BLaER1 (cell line): ENCODE measurements around the gene PPP2R2C.

ENCODE experiments used
- H3K27ac ChIP-seq: shearing (Covaris generic); formaldehyde crosslinking; 2 replicates; pipeline ENCODE4 v1.8.1; 2022
- H3K27me3 ChIP-seq: shearing (Covaris generic); formaldehyde crosslinking; 2 replicates; pipeline ENCODE4 v1.8.1; 2022
- H3K36me3 ChIP-seq: shearing (Covaris generic); formaldehyde crosslinking; 2 replicates; pipeline ENCODE4 v1.8.1; 2022
- H3K4me1 ChIP-seq: shearing (Covaris generic); formaldehyde crosslinking; 2 replicates; pipeline ENCODE4 v1.8.1; 2022
- H3K4me2 ChIP-seq: shearing (Covaris generic); formaldehyde crosslinking; 2 replicates; pipeline ENCODE4 v1.8.1; 2022
- H3K4me3 ChIP-seq: shearing (Covaris generic); formaldehyde crosslinking; 2 replicates; pipeline ENCODE4 v1.8.1; 2022
- H3K9ac ChIP-seq: shearing (Covaris generic); formaldehyde crosslinking; 2 replicates; pipeline ENCODE4 v1.8.1; 2022
- H3K9me3 ChIP-seq: shearing (Covaris generic); formaldehyde crosslinking; 2 replicates; pipeline ENCODE4 v1.8.1; 2022
- H4K20me1 ChIP-seq: shearing (Covaris generic); formaldehyde crosslinking; 2 replicates; pipeline ENCODE4 v1.8.1; 2022
- Cebpa-rat ChIP-seq: shearing (Covaris generic); IDR thresholded peaks from 2 replicates; pipeline ENCODE4 v1.8.1; 2022

PPP2R2C gene

DNA sequence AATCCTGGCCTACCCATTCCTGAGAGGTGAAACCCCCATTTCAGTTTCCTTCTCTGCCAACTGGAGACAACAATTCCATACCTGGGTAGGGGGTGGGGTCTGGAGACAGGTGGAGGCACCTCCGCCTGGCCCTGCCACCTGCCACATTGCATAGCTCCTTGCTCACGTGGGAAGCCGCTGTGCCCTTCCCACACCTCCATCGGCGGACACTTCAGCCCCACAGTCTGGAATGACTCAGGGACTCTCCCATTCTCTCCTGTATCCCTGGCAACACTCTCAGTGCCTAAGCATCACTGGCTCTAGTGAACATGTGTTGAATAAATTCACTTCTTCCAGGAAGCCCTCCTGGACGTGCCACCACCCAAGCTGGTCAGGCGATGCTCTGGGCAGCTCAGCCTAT lies 21.7 kb downstream of the PPP2R2C start:
- peaks cover 39% of the 10 kb centered on the region for H3K4me1 ChIP-seq
- no peaks in the 10 kb centered on the region for H3K36me3 ChIP-seq
- peaks cover 5% of the 10 kb centered on the region; the same call in 1 of the 2 replicates for H3K27me3 ChIP-seq
- no peak overlapping the region for H3K9ac ChIP-seq
- no peak overlapping the region for H3K4me3 ChIP-seq
- H3K27ac ChIP-seq, result no peak overlapping the region
- no peaks in the 10 kb centered on the region for H3K9me3 ChIP-seq
- no peak overlapping the region for H3K4me2 ChIP-seq
- no peak for TF ChIP-seq Cebpa-rat
- H4K20me1 ChIP-seq, result peaks cover 16% of the 10 kb centered on the region

DNA sequence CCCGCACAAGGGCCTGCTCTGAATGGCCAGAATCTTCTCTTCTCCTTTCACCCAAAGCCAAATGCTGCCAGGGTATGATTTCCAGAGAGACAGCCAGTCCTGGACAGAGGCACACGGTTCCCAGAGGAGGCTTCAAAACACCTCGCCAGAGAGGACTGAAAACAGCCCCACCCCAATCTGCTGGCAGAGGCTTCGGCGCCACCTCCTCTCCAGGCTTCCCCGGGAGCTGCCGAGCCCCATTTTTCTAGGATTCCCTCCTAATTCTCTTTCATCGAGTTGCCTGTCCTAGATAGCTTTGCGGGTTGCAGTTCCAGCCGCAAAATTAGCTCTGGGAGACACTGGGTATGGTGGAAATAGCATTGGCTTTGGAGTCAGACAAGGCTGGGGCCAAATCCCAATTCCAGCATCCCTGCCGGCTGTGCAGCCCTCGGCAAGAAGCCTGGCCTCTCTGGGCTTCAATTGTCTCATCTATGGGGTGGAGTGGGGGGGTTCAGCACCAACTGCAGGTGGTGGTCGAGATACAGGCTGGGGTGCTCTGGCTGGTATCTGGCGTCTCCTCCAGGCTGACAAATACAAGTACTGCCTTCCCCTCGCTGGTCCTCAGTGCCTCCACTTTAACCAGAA lies 22.6 kb downstream of the PPP2R2C start:
- Histone ChIP-seq H3K36me3 (no peaks in the 10 kb centered on the region), H3K4me1 (peaks cover 43% of the 10 kb centered on the region), H3K27me3 (peaks cover 5% of the 10 kb centered on the region; the same call in 1 of the 2 replicates), H3K27ac (no peak overlapping the region), H3K9ac (no peak overlapping the region), H3K4me2 (no peak overlapping the region), H3K4me3 (no peak overlapping the region), H3K9me3 (no peaks in the 10 kb centered on the region), H4K20me1 (peaks cover 16% of the 10 kb centered on the region)
- TF ChIP-seq Cebpa-rat, result no peak

DNA sequence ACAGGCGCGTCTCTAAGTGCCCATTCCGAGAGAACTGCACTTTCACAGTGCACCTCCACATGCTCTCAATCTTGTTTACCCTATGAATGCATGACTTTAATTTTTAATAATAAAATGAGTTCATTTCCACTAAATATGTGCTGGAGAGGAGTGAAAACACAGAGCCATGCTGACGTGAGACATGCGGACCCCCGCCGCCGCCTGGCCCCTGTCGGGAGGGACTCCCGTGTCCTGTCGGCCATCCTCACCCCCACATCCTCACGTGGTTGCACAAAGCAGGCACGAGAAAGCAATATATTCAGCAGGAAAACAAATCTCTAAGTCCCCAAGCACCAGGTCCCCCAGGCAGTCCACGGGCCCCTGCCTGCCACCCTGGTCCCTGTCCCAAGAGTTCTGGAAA lies 23.1 kb downstream of the PPP2R2C start:
- H3K9me3 ChIP-seq, result no peaks in the 10 kb centered on the region
- H3K9ac ChIP-seq, result no peak overlapping the region
- peaks cover 43% of the 10 kb centered on the region for H3K4me1 ChIP-seq
- H3K27me3 ChIP-seq, result peaks cover 5% of the 10 kb centered on the region; the same call in 1 of the 2 replicates
- TF ChIP-seq Cebpa-rat, result no peak
- H3K27ac ChIP-seq, result no peak overlapping the region
- H3K4me3 ChIP-seq, result no peak overlapping the region
- peaks cover 16% of the 10 kb centered on the region for H4K20me1 ChIP-seq
- H3K4me2 ChIP-seq, result peak overlapping the region; percentile 81
- no peaks in the 10 kb centered on the region for H3K36me3 ChIP-seq

DNA sequence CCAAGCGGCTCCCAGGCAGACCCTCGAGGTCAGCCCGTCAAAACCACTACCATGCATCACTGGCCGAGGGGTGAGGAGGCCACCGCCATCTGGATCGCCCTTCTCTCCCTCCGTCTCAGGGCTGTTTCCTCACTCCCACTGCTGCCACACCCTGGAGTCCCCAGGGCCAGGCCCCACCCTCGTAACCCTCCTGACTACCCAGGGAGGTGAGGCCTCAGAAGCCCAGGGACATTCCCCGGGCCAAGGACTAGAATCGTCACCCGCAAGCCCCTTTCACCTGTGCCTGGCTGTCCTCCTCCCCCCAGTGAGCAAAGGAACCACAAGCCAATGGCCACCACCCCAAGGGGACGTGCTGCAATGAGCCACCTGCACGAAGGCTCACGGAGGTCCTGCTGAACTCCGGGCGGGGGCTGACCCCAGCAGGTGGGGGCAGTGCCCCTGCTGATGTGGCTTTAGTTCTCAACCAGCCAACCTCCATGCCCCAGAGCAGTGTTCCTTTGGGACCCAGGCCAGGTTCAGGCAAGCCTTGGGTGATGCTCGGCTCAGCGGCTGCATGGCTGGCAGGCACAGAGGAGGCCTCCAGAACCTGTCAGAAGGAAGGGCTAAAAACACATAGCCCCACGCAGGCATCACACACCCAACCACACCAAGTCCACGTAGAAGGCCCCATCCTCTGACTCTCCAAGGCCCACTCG lies 23.8 kb downstream of the PPP2R2C start:
- Histone ChIP-seq H4K20me1 (peaks cover 16% of the 10 kb centered on the region), H3K36me3 (no peaks in the 10 kb centered on the region), H3K27me3 (peaks cover 5% of the 10 kb centered on the region; the same call in 1 of the 2 replicates), H3K27ac (no peak overlapping the region), H3K9me3 (no peaks in the 10 kb centered on the region), H3K4me1 (peaks cover 43% of the 10 kb centered on the region), H3K4me2 (peak overlapping the region; percentile 81), H3K9ac (no peak overlapping the region), H3K4me3 (no peak overlapping the region; the same call in 1 of the 2 replicates)
- no peak for TF ChIP-seq Cebpa-rat

DNA sequence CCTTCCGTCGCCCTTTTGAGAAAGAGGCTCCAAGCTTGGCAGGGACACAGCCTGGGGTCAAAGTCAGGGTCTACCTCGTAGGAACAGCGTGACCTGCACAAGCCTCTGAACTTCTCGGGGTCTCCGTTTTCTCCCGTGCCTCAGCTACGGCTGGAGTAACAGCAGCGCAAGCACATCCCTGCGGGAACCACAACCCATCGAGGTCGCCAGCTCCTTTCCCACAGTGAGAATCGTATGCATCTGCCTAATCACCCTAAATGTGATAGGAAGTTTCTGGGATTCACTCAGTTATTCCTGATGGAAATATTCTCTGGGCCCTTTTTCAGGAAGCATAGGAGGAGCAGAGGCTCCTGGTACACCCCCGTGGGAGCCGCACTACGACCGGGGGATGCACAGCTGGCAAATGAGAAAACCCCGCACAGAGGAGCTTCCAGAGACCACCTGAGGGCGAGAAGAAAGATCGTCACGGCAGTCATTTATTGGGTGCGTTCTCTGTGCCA lies 24.7 kb downstream of the PPP2R2C start:
- Histone ChIP-seq H3K4me1 (peaks cover 43% of the 10 kb centered on the region), H4K20me1 (peaks cover 16% of the 10 kb centered on the region), H3K4me3 (peak overlapping the region; percentile 36; the same call in 1 of the 2 replicates), H3K9me3 (no peaks in the 10 kb centered on the region), H3K36me3 (no peaks in the 10 kb centered on the region), H3K9ac (no peak overlapping the region), H3K27ac (no peak overlapping the region), H3K4me2 (peak overlapping the region; percentile 81), H3K27me3 (peaks cover 5% of the 10 kb centered on the region; the same call in 1 of the 2 replicates)
- TF ChIP-seq Cebpa-rat, result no peak

DNA sequence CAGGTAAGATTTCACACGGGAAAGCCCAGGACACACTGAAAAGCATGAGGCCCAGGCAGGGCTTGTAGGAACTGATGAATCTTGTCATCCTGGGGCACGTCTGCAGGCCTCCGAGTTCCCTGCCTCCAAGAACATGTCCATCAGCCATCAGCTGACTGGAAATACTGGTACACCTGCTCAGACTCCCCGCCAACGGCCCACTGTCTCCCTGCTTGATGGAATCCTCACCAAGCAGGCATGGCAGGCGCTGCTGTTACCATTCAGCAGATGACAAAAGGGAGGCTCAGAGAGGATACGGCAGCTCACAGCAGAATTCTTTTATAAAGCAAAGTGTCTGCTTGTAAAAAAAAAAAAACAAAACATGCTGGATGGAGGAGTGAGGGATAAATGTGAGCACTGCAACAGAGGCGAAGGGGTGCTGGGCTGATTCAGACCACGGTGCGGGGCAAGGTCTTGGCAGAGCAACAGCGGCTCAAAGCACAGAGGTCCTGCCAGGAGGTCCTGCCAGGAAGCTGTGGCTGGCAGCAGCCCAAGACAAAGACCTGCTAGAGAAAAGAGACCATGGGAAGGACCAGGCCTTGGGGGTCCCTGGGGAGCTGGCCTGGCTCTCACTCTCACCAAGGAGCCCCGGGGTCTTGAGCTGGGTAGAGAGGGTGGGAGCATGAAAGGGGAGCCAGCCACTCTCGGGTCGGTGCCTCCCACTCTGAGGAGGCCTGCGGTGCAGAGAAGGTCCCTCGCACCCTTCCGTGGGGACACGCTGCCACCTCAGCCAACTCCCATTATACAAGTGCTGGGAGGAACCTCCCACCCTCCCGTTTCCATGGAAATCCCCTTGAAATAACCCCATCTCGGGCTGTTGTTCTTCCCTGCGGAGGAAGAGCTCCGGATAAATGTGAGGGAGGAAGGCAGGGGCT lies 25.6 kb downstream of the PPP2R2C start:
- Histone ChIP-seq H3K4me1 (peaks cover 47% of the 10 kb centered on the region), H3K27me3 (peaks cover 5% of the 10 kb centered on the region; the same call in 1 of the 2 replicates), H3K4me2 (peak overlapping the region; percentile 81), H3K9ac (no peak overlapping the region), H3K36me3 (no peaks in the 10 kb centered on the region), H3K4me3 (no peak overlapping the region), H3K9me3 (no peaks in the 10 kb centered on the region), H3K27ac (no peak overlapping the region), H4K20me1 (peaks cover 16% of the 10 kb centered on the region)
- no peak for TF ChIP-seq Cebpa-rat

DNA sequence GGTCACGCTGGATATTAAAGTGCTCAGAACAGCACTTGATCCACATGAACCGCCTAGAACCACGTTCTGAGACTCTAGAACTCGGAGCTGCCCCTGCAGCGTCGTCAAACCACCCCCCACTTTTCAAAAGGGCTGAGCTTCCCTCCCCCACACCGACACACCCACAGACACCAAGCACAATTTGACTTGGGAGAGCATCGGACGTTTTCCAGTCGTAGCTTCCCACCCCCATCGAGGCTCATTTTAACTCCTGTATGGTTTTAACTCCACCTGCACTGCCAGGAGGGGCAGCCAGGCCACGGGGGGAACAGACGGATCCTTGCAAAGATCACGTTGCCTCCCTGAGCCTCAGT lies 26.3 kb downstream of the PPP2R2C start:
- no peaks in the 10 kb centered on the region for H3K36me3 ChIP-seq
- peaks cover 5% of the 10 kb centered on the region; the same call in 1 of the 2 replicates for H3K27me3 ChIP-seq
- H4K20me1 ChIP-seq, result peaks cover 16% of the 10 kb centered on the region

DNA sequence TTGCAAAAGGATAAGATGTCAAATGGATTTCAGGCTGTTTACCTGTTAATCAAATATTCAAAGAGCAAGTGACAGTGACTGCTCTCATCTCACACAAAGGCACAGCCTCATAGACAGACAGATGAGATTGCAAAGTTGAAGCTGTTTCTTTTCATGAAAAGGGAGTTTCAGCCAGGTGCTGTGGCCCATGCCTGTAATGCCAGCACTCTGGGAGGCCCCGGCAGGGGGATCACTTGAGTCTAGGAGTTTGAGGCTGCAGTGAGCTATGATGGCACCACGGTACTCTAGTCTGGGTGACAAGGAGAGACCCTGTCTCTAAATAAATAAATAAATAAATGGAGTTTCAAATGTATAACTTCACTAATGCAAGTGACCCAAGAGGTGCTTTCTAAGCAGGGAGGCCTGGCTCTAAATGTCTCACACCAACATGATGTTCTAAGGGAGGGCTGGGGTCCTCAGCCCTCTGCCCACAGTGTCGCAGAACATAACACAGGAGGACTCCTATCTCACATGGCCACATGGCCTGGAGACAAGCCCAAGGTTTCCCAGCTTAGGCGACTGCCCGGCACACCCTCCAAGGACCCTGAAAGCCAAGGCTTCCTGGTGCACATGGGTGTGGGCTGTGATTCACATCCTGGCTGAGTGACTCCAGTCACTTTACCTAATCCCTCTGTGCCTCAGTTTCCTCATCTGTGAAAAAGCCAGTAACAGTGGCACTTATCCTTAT lies 26.8 kb downstream of the PPP2R2C start:
- TF ChIP-seq Cebpa-rat, result no peak
- Histone ChIP-seq H3K27me3 (peaks cover 5% of the 10 kb centered on the region; the same call in 1 of the 2 replicates), H3K4me1 (peaks cover 59% of the 10 kb centered on the region), H3K9ac (no peak overlapping the region), H3K9me3 (no peaks in the 10 kb centered on the region), H4K20me1 (peaks cover 16% of the 10 kb centered on the region), H3K4me2 (no peak overlapping the region; the same call in 1 of the 2 replicates), H3K27ac (no peak overlapping the region), H3K36me3 (no peaks in the 10 kb centered on the region), H3K4me3 (no peak overlapping the region)

More for the DNA sequence above, 26.3 kb downstream of the PPP2R2C start:
- no peaks in the 10 kb centered on the region for H3K9me3 ChIP-seq
- peak overlapping the region; percentile 81; the same call in 1 of the 2 replicates for H3K4me2 ChIP-seq
- no peak overlapping the region for H3K9ac ChIP-seq
- no peak overlapping the region for H3K4me3 ChIP-seq
- no peak overlapping the region for H3K27ac ChIP-seq
- no peak for TF ChIP-seq Cebpa-rat
- H3K4me1 ChIP-seq, result peaks cover 54% of the 10 kb centered on the region

DNA sequence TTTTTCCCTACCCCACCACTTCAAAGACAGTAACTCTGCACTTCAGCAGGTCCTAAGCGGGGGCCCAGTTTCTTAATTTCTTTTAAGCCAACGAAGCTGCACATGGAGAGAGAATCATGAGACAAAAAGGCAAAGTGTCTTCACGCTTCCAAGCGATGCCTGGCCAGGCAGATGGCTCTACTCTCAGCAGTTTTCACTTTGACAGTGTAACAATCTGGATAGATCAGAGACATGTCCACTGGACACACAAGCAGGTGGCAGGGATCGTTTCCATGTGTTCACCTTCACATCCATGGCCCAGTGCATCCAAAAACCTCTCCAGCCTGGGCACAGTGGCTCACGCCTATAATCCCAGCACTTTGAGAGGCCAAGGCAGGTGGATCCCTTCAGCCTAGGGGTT lies 27.8 kb downstream of the PPP2R2C start:
- no peak overlapping the region for H3K4me3 ChIP-seq
- H3K9ac ChIP-seq, result no peak overlapping the region
- H3K4me1 ChIP-seq, result peaks cover 60% of the 10 kb centered on the region
- peaks cover 16% of the 10 kb centered on the region for H4K20me1 ChIP-seq
- H3K27me3 ChIP-seq, result peaks cover 5% of the 10 kb centered on the region; the same call in 1 of the 2 replicates
- H3K36me3 ChIP-seq, result no peaks in the 10 kb centered on the region
- no peak overlapping the region for H3K4me2 ChIP-seq
- H3K9me3 ChIP-seq, result no peaks in the 10 kb centered on the region
- no peak for TF ChIP-seq Cebpa-rat
- no peak overlapping the region for H3K27ac ChIP-seq
